HG03565 (cell line): Measurements from ENCODE around the gene TMEM163.

Source experiments
- ATAC-seq: cut with Tn5 transposase; IDR thresholded peaks from one replicate; pipeline ENCODE4 v1.9.1; 2021; ENCODE audit warnings: mild to moderate bottlenecking, moderate library complexity; ENCODE audit not compliant: unreplicated experiment

TMEM163 gene

DNA sequence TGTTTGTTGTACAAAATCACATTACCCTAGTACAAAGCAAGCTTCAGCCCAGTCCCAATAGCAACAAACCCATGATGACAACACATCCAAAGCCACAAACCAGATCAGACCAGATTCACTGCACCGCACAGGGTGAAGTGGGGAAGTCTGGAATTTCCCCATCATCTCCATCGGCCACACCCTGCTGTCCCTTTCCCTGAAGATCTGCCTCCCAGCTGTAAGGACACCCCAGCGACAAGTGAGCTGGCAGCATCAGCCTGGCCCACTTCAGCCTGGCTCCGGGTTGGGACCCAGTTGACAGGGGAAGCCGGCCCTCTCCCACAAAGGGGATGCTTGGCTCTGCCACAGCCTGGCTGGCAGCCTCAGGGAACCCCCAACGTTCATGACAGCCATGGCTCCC is 257.3 kb downstream of the TMEM163 start:
- ATAC-seq, result no peak

DNA sequence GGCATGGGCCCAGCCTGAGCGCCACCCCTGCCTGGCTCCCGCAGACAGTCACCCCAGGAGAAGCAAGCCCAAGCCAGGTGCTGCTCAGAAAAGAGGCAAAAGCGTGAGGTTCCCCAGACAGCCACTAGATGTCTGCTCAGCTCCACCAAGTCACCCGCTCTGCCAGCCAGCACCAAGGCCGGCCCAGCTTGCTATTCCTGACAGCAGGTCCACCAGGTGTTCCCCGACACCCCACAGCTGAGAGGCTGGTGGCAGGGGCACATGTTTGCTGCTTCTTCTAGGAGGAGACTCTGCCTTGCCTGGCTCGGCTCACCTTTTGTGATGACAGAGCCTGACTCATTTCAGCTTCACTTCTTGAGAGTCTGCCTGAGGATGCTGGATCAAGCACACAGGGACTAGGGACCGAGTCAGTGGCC is 258.2 kb downstream of the TMEM163 start:
- peak; percentile 76 for ATAC-seq

DNA sequence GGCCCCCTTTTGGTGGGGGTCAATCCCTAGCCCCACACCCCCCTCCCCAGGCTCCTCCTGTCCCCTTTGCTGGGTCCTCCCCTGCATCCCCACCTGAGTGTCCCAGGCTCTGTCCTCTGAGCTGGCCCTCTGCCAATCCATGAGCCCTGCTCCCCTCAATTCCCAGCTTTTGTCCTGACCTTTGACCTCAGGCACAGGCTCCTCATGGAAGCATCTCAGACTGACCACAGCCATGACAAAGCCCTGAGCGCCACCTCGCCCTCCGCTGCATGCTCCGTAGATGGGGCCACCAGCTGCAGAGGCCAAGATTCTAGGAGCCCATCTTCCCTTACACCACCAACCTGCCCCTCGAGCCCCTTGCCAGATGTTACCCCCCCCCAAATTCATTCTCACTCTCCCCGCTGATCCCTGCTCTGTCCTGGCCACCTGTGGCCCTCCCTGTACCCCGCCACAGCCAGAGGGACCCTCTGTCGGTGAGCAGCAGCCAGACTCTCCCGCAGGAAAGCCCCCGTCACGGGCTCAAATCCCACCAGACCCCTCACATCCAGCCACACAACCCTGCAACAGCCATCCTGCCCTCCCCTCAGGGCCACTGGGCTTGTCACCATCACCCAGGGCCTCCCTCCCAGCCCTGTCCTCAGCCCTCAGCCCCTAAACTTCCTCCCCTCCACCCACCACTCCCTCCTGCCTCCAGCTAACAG is 258.9 kb downstream of the TMEM163 start:
- ATAC-seq, result no peak

- ATAC-seq, result no peak
Measured at GRCh38 chr2:134458950-134459349, 259.9 kb downstream of the TMEM163 start.

GRCh38 chr2:134458473-134458853 is 260.3 kb downstream of the TMEM163 start:
- ATAC-seq, result no peak

DNA sequence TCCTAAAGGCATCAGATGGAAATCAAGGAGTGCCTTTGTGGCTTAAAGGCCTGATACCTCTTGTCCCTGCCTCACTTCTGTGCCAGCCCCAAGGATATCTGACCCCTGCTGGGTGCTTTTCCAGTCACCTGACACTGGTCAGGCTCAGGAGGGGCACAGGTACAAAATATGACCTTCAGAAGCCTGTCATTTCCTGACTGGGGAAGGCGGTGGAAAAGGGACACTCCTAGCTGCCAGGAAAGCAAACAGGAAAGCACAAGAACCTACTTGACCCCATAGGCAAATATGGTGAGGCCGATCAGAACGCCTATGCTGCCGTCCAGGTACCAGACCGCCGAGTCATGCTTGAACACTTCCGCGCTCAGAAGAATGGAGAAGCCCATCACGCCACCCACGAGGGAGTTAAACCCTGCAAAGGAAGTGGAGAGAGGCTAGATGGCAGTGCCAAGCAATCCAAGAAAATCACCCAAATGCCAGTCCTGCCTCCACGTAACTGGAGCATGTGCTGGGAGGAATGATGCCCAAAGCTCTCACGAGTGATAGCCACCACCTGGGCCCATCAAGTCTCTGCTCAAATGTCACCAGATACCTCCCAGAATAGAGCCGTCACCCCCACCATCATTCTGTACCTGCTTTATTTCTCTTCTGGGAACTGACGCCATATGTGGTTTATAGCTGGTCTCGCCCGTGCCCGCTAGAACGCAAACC is 260.9 kb downstream of the TMEM163 start:
- ATAC-seq, result no peak

DNA sequence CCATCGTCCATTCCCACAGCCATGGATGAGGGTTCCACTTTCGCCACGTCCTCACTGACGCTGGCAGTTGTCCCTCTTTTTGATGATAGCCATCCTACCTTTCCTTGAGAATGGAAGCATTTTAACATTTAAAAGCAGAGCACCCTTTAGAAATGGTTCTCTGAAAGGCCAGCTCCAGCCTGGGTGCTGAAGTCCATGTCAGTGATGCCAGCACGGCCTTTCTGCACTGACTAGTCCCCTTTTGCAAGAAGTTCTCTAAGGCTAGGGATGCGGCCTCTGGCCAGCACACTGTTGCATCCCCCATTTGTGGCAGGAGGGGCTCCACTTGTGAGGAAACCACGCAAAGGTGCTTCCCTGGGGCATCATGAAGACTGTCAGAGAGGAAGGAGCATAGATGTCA is 261.4 kb downstream of the TMEM163 start:
- ATAC-seq, result no peak

DNA sequence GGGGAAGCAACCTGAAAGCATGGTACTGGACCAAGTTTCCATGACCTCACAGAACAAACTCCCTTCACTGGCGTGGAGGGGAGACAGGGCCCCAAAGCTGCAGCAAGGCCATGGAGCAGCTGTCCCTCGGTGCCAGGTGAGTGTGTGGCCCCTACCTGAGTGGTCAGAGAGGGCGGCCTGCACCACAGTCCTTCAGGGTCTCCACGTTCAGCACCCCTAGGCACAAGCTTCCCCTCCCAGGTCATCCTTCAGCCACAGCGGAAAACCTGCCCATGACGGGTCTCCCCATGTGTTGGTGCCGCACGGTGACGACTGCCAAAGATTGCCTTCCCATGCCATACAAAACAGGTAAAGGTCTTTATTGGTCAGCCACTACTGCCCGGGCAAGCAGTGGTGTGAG is 263.4 kb downstream of the TMEM163 start:
- ATAC-seq, result no peak

DNA sequence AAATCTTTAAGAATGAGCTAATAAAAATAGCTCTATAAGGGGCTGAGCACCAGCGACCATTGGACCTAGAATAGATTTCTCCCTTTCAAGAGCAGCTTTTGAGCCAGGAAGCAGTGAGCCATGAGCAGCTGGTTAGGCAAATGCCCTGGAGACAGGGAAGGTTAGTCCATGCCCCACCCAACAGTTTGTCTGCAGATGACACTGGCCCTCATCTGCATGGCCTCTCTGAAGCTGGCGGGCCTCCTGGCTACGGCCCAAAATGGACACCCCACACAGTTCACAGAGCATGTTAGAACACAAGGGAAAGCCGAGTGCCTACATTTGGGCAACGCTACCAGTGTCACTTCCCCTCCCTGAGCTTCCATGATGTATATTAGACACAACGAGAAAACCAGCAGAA is 263.9 kb downstream of the TMEM163 start:
- no peak for ATAC-seq

DNA sequence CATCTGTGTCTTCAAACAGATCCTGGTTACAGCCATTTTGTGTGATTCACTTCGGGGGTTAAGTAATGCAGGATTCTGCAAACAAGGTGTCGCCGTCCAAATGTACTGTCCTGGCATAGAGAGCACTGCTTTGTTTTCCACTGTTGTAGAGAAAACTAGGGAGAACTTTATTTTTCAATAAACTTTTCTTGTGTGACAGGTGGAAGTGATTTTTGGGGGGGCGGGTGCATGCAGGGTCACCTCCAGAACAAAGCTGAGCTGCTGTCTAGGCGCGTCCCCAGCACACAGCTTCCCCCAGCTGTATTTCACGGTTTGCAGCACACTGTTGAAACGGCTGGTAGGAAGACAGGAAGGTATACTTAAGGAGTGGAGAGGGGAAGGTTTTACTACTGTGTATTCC is 264.4 kb downstream of the TMEM163 start:
- ATAC-seq, result no peak

GRCh38 chr2:134453973-134454372 is 264.8 kb downstream of the TMEM163 start:
- no peak for ATAC-seq

DNA sequence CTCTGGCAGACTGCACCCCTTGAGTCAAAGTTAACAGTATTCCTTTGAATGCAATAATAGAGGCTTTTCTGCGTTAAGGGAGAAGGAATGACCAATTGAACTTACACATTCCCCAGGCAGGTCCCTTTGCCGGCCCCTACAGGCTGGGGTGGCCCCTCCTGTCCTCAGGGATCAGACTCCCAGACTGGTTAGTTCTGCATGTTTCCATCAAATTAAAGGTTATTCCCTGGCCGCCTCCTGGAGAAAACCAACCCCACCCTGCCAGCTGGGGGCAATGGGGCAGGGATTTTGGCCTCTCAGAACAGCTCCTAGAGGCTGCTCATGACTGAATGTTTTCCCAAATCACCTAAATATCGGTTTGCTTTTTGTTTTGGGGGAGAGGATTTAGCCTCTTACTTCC is 265.3 kb downstream of the TMEM163 start:
- no peak for ATAC-seq

- no peak for ATAC-seq
Measured at GRCh38 chr2:134452042-134452733, 266.6 kb downstream of the TMEM163 start.

GRCh38 chr2:134451347-134451630 is 267.5 kb downstream of the TMEM163 start:
- no peak for ATAC-seq

DNA sequence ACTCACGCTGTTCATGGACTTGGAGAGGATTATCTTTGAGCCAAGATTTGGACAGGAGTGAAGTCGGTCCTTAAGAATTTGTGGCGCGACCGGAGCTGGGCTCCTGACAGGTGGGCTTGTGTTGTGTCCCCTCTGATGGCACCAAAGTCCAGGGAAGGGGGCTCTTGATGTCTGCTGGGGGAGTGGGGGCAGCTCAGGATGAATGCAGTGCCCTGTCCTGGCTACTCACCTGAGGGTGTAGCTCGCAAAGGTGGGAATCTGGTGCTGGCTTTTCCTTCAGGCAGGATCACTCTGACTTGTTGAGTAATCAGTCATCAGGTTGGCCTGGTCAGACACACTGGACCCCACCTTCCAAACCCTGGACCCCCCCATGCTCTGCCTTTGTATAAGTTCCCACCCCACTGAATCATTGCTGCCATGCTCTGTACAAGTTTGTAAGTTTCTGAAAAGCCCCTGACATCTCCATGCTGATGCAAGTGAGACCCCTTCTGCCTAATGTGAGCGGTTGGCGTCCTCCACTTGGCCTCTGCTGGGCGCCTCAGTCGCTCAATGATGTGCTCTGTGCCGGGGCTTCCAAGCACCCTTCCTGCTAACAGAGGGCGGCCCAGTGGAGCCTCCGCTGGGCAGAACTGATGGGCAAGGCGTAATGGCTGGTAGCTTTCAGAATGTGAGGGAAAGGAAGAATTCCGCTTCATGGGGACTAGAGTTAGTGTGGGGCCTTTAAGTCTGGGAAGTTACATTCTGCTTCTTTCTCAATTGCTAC is 268.9 kb downstream of the TMEM163 start:
- ATAC-seq, result no peak

GRCh38 chr2:134449157-134449556 is 269.6 kb downstream of the TMEM163 start:
- no peak for ATAC-seq

- ATAC-seq, result no peak
Measured at GRCh38 chr2:134448650-134449049, 270.1 kb downstream of the TMEM163 start.

- ATAC-seq, result no peak
Measured at GRCh38 chr2:134447669-134448068, 271.1 kb downstream of the TMEM163 start.

- no peak for ATAC-seq
Measured at GRCh38 chr2:134446383-134447017, 272.3 kb downstream of the TMEM163 start.

- ATAC-seq, result no peak
Measured at GRCh38 chr2:134445985-134446382, 272.8 kb downstream of the TMEM163 start.

DNA sequence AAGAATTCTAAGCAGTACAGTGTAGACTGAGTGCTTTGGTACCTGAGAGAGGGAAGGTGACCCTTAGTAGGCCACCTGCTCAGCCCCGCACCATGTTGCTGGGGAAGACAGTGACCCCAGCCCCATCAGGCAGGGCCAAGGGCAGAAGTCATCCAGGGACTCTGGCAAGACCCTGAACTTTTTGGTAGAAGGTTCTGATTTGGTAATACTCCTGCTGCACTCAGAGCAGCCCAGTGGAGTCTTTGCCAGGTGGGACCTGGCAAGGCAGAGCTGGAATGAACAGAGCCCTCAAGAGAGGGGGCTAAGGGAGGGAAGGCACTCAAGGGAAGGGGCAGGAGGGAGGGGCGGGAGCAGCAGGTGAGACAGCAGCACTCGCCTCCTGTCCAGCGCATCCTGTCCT is 273.7 kb downstream of the TMEM163 start:
- ATAC-seq, result no peak
